DMS 273 (cell line): ENCODE measurements around the gene ITSN2.
"Not testable (repeated sequence)": the region's sequence is repeated elsewhere in the genome, so short reads cannot be mapped to it uniquely, and the experiment has no call there.

Source experiments
- DNase-seq: peaks from one replicate; lab custom pipeline; 2025; ENCODE audit not compliant: unreplicated experiment; lab: John Stamatoyannopoulos, UW

ITSN2 gene

DNA sequence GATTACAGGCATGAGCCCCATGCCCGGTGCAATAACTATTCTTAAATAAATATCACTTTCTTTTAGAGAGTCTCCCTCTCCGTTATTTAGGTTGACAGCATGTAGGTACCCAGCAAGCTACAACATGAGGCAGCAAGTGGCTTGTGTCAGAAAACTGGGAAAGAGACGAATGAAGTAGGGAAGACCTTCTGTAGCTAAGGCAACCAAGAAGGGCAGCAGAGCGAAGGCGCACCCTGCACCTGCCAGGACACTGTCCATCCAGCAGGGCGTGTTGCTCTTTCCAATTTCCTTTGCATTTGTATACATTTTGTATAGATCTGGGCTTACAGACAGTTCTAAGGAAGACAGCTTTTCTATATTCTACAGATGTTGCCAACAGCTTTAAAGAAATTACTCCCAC lies 137.4 kb downstream of the ITSN2 start:
- no peak for DNase-seq

DNA sequence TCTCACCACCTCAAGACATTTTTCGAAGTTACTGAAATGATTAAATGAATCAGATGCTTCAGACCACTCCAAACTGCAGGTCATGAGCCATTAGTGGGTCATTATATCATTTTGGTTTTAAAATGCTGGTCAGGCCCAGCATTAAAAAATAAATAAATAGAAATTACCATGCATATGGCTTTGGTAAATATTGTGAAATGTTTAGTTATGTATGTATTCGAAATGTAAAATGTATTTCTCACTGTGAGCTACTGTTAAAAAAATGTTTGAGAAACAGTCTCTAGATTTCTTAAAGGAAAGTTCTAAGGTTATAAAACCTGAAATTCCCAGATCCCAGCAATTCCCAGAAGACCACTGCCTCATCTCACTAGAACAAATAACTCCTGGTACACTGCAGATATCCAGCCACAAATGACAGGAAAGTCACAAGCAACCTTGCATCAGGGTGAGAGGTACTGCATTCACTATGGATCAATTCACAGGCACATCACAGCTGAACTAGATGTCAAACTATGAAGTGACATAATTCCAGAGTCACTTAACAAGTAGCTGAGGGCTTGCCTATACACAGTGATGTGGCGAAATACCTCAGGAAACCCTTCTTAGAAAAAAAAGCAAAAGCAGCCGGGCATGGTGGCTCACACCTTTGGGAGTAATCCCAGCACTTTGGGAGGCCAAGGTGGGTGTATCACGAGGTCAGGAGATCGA lies 138.8 kb downstream of the ITSN2 start:
- no peak for DNase-seq

DNA sequence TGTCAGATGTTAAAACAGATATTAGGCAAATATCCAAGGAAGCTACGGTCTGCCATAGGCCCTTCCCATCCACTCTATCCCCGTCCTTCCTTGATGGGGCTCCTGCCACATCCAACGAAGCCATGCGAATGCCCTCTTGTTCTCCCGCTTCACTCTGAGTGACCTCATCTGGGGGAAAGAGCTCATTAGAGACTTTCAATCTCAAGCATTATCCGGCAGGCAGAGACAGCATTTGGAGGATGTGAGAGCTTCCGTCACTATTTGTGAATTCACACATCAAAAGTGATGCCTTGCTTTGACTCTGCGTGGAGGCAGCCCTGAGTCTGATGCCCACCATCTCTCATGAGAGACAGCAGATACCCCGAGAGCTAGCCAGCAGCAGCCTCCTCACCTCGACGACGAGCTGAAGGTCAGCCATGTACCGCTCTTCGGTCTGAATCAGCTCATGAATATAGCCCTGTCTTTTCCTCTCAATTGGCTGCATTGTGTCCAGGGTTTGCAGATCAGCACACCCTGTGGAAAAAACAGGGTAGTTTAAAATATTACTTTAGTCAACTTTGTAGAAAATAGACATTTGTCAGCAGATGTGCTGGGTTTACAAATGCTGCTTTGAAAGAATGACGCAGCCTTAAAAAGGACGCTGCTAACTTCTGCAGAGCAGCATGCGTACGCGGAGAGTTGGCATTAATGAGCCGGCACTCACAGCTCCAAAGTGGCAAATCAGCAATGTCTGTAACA lies 139.6 kb downstream of the ITSN2 start:
- DNase-seq = no peak

DNA sequence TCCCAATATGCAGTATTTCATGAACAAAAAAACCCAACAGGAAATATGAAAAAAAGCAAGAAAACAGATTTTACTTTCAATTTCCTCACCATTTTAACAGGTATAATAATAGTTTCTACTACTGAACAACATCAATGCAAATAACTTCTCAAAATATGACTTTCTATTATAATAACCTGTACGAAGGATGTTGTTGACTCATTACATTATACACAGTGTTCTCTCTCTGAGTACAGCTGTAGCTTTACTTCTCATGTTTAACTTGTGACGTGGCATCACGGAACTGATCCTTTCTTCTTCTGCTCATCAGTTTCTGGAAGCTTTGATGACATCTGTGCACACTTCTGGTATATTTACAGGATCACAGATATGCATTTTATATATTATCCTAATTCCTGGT lies 145.5 kb downstream of the ITSN2 start:
- no peak for DNase-seq

DNA sequence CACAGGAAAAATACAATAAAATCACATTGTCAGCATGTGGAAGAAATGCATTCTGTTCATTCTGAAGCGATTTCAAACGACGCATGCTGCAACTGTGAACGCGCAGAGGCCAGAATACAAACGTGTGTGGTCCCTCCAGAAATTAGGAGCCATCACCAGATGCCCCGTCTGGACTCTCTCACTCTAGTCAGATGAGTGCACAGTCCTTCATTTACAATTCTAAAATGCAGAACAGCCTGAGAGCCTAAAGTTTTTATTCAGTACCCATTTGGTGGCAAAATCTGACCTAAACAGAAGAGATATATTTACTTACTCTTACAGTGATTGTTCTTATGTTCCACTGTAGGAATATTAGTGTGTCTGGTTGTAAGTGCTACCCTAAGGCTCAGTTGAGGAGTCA lies 148.9 kb downstream of the ITSN2 start:
- DNase-seq = no peak

DNA sequence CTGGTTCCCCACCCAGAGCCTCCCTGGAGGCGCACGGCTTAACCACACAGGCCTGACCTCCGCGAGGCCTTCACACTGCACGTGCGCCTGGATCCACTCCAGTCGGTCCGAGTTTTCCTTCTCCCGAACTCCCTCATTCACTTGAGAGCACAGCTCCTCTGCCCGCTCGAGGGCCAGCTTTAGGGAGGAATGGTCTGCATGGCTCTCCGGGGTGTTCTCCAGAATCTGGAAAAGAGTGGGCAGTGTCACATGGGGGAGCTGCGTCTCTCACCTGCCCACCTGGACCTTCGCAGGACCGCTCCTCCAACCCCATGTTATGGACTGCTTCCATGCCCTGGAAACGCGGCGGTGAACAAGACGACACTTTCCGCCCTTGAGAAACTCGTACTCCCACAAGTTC lies 149.6 kb downstream of the ITSN2 start:
- no peak for DNase-seq

DNA sequence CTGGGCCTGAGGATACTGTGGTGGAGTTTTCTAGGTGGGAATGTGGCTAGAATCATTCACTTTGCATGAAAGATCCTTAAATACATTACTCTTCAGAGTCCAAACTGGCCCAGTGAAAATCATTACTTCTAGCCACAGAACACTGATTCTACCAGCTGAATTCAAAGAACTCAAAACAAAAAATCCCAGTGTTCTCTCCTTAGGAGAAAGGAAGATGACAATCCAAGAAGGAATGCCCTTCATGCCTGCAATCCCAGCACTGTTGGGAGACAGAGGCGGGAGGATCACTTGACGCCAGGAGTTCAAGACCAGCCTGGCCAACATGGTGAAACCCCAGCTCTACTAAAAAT lies 150.3 kb downstream of the ITSN2 start:
- DNase-seq = no peak

DNA sequence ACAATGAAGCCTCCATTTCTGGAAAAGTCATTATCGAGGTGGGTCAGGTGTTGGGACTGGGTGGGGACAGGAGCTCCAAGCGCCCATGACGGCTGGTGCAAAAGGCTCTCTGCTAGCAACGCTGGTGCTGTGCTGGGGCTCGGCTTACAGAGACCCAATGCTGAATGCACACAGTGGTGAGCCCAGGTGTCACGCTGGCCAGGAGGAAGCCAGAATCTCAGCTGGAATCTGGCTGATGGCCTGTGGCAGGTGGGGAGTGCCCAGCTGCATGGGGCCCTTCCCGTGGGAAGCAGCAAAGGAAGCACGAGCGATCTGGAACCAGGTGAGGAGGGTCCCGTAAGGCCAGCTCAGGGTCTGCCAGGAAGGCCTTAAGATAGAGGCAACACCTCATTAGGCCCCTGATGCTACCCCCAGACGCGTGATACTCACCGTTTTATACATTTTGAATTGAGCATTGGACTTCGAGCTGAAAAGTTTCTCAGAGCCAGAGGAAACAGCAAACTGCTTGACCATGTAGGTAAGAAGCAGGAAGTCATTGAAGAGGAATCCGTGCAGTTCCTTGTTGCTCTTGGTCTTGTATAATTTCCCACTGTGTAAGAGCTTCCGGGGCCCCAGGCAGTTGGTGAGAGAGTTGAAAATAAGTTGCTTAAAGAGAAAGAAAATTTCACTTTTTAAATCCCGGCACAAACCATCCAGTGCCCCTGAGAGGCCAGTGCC lies 150.8 kb downstream of the ITSN2 start:
- DNase-seq = no peak

DNA sequence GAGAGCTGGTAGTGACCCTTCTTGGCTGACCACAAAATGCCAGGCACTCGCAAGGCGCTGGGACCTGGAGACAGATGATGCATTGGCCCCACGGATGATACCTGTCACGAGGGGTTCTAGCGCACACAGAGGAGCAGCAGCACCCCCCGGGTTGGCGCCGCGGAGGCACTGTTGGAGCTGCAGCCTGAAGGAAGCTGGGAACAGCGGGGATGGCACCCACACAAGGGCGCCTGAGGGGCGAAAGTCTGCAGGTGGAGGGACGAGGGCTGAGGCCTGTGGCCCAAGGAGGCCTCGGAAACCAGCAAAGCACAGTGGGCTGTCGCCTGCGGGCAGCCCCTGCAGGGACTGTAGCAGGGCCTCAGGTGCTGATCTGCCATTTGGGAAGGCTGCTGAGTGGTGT lies 151.8 kb downstream of the ITSN2 start:
- DNase-seq = no peak

DNA sequence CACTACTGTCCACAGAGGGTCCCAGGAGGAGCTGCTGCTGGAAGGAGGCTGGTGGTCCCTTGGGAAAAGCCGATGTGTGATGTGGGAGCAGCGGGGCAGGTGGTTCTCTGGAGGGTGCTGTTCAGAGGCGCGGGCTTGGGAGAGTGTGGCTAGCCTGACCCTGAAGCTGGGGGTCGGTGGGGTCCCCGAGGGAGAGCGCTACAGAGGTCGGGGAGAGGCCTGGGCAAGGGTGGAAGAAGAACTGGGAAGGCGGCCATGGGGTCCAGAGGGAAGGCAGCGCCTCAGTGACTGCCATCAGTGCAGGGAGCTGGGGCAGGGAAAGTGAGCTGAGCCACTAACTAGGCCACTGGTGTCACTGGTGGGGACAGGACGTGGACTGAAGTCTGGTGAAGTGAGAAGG lies 153.0 kb downstream of the ITSN2 start:
- no peak for DNase-seq

DNA sequence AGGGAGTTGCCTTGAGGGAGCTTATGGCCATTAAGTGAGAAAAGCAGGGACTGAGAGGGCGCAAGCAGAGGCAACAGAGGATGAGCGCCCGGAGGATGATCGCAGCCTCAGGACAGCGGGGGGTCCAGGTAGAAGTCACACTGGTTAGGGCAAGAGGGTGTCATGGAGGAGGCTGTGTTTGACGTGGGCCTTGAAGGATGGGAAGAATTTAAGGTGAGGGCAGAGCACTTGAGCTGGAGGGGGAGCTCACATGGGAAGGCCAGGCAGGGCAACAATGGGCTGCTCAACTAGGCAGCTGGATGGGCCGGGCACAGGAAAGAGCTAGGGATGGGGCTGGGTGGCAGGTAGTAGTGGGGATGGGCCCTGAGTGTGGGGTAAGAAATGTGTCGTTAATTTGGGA lies 153.6 kb downstream of the ITSN2 start:
- DNase-seq = no peak

DNA sequence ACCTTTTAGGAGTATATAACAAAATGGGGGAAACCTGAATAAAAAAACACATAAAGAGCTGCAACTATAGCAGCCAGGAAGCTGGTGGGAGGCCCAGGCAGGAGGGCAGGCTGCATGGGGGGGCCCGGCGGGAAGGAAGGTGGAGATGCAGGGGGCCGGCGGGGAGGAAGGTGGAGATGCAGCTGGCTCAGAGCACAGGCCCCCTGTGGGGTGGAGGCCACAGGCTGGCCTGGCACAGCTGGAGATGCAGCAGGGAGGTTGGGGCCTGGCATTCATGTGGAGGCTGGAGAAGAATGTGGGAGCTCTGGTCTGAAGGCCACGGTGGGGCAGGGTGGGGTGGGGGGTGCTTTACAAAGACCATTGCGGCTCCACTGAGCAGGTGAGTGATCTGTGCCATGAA lies 154.1 kb downstream of the ITSN2 start:
- DNase-seq = no peak

DNA sequence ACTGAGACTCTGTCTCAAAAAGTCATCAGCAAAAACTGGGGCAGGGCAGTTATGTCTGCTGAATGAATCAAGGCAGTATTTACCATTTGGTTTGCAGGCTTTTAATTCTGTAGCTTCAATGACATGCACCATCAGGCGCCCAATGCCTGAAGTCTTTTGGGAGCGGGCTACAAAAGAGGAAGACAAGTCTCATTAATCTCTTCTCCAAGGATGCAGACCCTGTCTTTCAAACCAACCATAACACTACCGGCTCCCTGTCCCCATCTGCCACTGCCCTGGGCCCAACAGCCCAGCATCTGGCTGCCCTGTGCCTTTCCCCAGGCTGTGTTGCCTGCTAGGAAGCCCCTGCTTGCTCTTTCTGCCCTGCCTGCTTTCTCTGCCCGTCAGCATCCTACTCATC lies 155.2 kb downstream of the ITSN2 start:
- no peak for DNase-seq

DNA sequence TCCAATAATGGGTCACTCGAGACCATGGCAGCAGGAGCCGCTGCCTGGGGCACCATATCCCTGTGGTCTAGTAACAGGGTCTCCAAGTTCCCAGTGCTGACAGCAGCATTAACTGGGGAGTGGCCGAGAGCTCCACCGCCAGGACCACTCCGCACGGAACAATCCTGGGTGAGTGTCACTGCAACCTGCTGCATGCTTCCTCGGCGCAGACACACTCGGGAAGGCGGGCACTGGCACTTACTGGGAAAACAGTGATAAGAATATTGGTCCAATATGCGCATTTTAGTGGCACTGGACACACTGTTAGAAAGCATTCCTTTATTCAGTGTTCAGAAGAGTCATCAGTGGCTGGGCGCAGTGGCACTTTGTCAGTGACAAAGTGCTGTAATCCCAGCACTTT lies 155.8 kb downstream of the ITSN2 start:
- no peak for DNase-seq

DNA sequence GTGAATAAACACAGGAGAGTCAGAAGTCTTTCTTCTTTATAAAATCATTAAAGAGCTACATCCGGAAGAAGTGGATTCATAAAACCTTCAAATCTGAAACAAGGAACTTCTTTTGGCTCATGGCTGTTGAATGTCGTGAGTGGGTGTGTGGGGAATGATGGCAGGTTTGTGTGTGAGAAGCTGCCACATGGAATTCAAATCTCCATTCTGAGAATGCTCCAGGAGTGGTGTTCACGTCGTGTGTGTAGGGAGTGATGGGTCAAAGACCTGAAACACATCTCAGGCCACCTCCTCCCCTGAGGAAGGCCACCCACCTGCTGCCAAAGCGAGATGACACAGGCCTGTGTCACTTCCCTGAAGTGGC lies 156.6 kb downstream of the ITSN2 start:
- no peak for DNase-seq

DNA sequence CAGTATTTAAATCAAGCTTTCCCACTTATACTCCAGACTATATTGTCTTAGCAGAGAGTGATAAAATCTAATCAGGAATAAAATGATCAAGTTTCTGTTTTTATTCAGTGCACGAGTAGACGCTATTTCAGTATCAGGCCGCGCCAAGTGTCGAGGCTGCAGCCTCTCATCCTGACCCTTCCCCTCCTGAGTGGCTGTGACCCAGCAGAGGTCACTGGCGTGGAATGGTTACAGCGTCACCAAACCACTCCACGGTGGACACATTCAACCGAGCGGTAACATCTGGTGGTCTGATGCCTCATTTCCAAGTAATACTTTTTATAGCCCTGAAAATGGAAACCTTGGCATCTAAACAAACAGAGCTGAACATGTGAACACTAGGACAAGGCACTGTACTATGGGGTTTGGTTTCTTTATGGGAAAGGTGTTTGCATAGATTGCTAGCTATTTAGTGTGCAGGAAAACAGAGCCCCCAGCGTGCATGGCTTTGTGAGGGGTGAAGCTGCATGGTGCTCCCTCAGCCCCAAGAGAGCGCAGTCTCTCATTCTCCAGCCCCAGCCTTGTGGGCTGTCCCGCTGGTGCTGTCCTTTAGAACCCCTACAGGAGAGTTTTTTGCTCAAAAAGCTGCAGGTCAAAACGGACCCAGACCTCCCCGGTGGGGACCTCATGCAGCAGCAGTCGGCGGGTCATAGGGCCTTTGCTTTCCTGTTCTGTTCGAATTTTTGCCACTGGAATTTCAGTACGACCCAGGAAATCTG lies 157.1 kb downstream of the ITSN2 start:
- DNase-seq = no peak

DNA sequence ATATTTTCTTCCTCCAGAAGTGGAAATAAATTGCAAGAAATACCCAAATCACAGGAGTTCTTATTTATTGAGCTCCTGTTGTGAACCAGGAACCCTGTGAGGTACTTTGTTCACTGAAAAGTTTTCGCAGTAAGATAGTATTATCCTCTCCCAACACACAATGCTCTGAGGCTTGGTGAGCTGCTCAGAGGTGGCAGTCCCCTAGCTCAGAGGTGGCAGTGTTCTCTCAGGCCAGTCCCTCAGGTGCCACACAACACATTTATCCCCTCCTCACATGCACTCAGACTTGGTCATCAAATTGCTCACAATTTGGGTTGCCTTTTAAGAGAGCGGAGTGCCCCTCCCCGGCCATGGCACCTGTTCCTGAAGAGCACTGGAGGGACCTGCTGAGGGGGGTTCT lies 159.5 kb downstream of the ITSN2 start:
- DNase-seq = no peak

DNA sequence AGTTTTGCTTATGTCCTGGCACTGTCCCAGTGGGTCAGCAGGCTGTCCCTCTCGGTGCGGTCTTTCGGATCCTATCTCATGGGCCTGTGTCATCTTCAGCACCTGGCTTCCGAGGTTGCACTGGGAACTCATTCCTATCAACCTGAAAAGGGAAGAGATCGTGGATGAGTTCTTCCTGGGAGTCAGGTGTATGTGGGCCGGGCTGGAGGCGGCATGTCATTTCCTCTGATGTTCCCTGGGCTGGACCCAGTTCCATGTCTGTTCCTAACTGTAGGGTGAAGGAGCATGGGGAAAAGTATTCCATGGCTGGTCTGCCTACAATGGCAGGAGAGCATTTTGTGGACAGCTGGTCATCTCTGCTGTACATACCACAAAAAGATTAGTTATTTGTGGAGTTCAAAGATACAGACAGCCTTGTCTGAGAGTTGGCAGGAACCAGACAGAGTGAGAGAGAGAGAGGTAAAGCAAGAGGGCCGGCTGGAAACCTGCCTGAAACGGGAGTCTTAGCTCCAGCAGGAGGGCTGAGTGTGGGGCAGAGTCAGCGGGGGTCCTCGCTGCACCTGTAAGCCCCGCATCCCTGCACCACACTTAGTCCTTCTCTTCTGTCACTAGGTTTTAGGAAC lies 160.3 kb downstream of the ITSN2 start:
- DNase-seq = no peak

DNA sequence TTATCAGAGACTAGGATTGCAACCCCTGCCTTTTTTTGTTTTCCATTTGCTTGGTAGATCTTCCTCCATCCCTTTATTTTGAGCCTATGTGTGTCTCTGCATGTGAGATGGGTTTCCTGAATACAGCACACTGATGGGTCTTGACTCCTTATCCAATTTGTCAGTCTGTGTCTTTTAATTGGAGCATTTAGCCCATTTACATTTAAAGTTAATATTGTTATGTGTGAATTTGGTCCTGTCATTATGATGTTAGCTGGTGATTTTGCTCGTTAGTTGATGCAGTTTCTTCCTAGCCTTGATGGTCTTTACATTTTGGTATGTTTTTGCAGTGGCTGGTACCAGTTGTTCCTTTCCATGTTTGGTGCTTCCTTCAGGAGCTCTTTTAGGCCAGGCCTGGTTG lies 163.1 kb downstream of the ITSN2 start:
- not testable (repeated sequence) for DNase-seq

DNA sequence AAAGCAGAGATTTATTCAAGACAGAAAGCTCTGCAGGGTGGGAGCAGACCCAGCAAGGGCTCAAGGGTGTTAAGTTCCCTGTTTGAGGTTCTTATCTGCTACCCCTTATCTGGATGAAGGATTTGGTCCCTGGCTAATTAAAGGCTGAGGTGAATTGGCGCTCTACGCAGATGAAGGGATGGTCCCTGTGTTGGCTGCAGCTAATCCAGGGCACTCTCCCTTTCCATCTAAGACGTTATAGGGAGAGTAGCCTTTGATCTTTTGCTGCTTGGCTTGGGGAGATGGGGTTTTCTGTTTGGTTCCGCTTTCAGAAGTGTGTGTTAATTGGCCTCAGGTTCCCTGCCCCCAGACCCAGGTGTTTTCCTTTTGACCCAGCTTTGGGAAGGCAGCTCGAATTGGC lies 168.5 kb downstream of the ITSN2 start:
- no peak for DNase-seq

DNA sequence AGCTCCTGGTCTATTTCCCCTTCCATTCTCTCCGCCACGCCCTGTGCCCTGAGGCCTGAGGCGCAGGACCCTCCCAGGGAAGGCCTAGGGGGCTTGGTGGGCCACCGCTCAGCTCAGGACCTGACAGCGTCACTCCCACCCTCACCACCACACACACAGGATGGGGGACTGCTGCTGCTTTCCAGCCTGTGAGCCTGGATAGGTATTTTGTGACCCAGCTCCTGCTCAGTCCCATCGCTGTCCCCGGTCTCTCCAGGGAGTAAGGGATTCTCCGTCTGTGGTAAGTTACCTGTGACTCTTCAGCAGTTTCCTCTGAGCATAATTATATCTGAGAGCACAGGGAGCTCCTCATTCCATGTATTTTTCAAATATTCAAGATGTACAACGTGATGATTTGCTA lies 169.2 kb downstream of the ITSN2 start:
- DNase-seq = no peak
